Smooth muscle cell (in vitro differentiated cells): ENCODE results near the gene NDUFA6. TPM values are rescaled to one million over a fixed set of nuclear protein-coding genes. Genes with fewer than 3 reads are reported as not detected.
"Not testable (repeated sequence)": the region's sequence is repeated elsewhere in the genome, so short reads cannot be mapped to it uniquely, and the experiment has no call there.

Source experiments
- DNase-seq: peaks from one replicate; lab custom pipeline; 2025; ENCODE audit not compliant: unreplicated experiment; lab: John Stamatoyannopoulos, UW
- H2AFZ ChIP-seq: fragments of 200-600 bp; sonication (generic); 2 replicates; pipeline ENCODE4 v1.6.0; 2016; ENCODE audit warnings: antibody characterized with exemption, low read depth, mild to moderate bottlenecking
- H3F3A ChIP-seq: fragments of 200-600 bp; sonication (generic); 2 replicates; pipeline ENCODE4 v1.6.0; 2017; ENCODE audit warnings: antibody characterized with exemption, low read depth
- H3K27ac ChIP-seq: fragments of 200-600 bp; sonication (generic); 2 replicates; pipeline ENCODE4 v1.5.1; 2016; ENCODE audit warnings: low read depth, mild to moderate bottlenecking
- H3K27me3 ChIP-seq: fragments of 200-600 bp; sonication (generic); 2 replicates; pipeline ENCODE4 v1.6.1; 2016; ENCODE audit warnings: low read depth, mild to moderate bottlenecking
- H3K36me3 ChIP-seq: fragments of 200-600 bp; sonication (generic); 2 replicates; pipeline ENCODE4 v1.5.1; 2016; ENCODE audit warnings: low read depth
- H3K4me1 ChIP-seq: fragments of 200-600 bp; sonication (generic); 2 replicates; pipeline ENCODE4 v1.5.1; 2016; ENCODE audit warnings: low read depth
- H3K4me2 ChIP-seq: fragments of 200-600 bp; sonication (generic); 2 replicates; pipeline ENCODE4 v1.6.0; 2016; ENCODE audit warnings: mild to moderate bottlenecking
- H3K4me3 ChIP-seq: fragments of 200-600 bp; sonication (generic); 2 replicates; pipeline ENCODE4 v1.5.1; 2016; ENCODE audit warnings: mild to moderate bottlenecking
- H3K79me2 ChIP-seq: fragments of 200-600 bp; sonication (generic); 2 replicates; pipeline ENCODE4 v1.6.0; 2016; ENCODE audit warnings: low read depth, mild to moderate bottlenecking
- H3K9ac ChIP-seq: fragments of 200-600 bp; sonication (generic); 2 replicates; pipeline ENCODE4 v1.6.0; 2016; ENCODE audit warnings: low read depth
- H3K9me3 ChIP-seq: fragments of 200-600 bp; sonication (generic); replicated peaks from 2 replicates; pipeline ENCODE4 v1.5.1; 2016; ENCODE audit warnings: low read depth
- H4K20me1 ChIP-seq: fragments of 200-600 bp; sonication (generic); 2 replicates; pipeline ENCODE4 v1.6.0; 2016; ENCODE audit warnings: low read depth
- CTCF ChIP-seq: fragments of 200-600 bp; sonication (generic); IDR thresholded peaks from 2 replicates; pipeline ENCODE4 v1.5.1; 2017; ENCODE audit warnings: borderline replicate concordance, mild to moderate bottlenecking, antibody characterized with exemption; ENCODE audit not compliant: insufficient read depth, poor library complexity, severe bottlenecking
- WGBS: methylation state at CpG from one replicate; pipeline ENCODE4 v1.1.7; 2016; ENCODE audit warnings: low lambda C conversion rate; 5-methylcytosine and 5-hydroxymethylcytosine counted together
- polyA plus RNA-seq: library from polyadenylated mRNA; unstranded; fragments of >200 nt; fragmentation: Nextera tagmentation; extraction: Ambion mirVana; gene quantifications from 2 replicates; pipeline ENCODE4 v1.2.1, GENCODE V29; 2016
- total RNA-seq: library from RNA; depleted of rRNA; stranded (reverse); fragments of >200 nt; gene quantifications from 2 replicates; pipeline ENCODE4 v1.2.3, GENCODE V29; 2014

NDUFA6 gene
- total and polyA plus RNA-seq, 2 experiments from 2014 or later, result 114 to 264 TPM

DNA sequence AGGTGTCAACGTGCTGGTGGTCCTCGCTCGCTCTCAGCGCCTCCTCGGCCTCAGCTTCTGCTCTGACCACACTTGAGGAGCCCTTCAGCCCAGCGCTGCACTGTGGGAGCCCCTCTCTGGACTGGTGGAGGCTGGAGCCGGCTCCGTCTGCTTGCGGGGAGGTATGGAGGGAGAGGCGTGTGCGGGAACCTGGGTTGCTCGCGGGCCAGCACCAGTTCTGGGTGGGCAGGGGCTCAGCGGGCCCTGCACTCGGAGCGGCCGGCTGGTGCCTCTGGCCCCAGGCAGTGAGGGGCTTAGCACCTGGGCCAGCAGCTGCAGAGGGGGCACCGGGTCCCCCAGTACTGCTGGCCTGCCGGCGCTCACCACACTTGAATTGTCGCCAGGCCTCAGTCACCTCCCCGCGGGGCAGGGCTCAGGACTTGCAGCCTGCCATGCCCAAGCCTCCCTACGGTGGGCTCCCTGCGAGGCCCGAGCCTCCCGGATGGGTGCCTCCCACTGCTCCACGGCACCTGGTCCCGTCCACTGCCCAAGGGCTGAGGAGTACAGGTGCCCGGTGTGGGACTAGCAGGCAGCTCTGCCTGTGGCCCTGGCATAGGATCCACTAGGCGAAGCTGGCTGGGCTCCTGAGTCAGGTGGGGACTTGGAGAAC, 47.7 kb upstream of the NDUFA6 start:
- Histone ChIP-seq H3K4me1 (no peaks in the 10 kb centered on the region), H3K79me2 (no peaks in the 10 kb centered on the region), H4K20me1 (no peaks in the 10 kb centered on the region), H3K9ac (no peak overlapping the region), H3K36me3 (no peaks in the 10 kb centered on the region), H3K4me3 (no peak overlapping the region), H3K27me3 (no peaks in the 10 kb centered on the region), H3K4me2 (no peak overlapping the region), H3K27ac (no peak overlapping the region), H2AFZ (no peak overlapping the region), H3K9me3 (no peaks in the 10 kb centered on the region), H3F3A (no peaks in the 10 kb centered on the region)
- DNase-seq, result no peak
- 91% methylated on average over 31 of the region's 31 CpGs for WGBS
- TF ChIP-seq CTCF, result no peak

DNA sequence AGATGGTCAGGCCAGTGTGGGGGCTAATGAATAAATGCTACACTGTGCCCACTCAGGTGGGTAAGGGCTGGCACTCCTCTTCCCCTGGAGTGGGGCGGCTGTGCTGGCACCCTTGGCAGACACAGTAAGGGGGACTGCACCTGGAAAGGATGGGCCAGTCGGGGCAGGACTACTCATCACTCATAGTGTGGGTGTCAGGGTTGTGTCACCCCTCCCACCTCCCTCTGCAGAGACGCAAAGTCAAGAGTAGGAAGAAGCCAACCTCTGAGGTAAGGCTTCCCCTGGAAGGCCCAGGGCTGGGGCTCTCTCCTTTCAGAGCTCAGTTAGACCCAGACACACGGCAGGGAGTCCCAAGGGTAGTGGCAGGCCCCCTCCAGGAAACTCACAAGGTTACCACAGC, 45.1 kb upstream of the NDUFA6 start:
- not testable (repeated sequence) for H3K9me3 ChIP-seq, H3K27me3 ChIP-seq, H3K4me3 ChIP-seq, H3K9ac ChIP-seq, H2AFZ ChIP-seq, H3K79me2 ChIP-seq, H3F3A ChIP-seq, DNase-seq, H3K27ac ChIP-seq, H3K4me1 ChIP-seq, H3K4me2 ChIP-seq, H4K20me1 ChIP-seq, H3K36me3 ChIP-seq
- WGBS, result no CpG with 5 or more reads among the region's 4 CpGs

GRCh38 chr22:42134100-42135020, 43.8 kb upstream of the NDUFA6 start:
- Histone ChIP-seq H3K27ac (no peak overlapping the region), H3K27me3 (no peaks in the 10 kb centered on the region), H3K9me3 (no peaks in the 10 kb centered on the region), H3K9ac (no peak overlapping the region), H3K4me1 (no peaks in the 10 kb centered on the region), H2AFZ (no peak overlapping the region), H3K4me3 (no peak overlapping the region), H3K79me2 (no peaks in the 10 kb centered on the region), H3K4me2 (no peak overlapping the region), H3K36me3 (no peaks in the 10 kb centered on the region), H3F3A (no peaks in the 10 kb centered on the region), H4K20me1 (no peaks in the 10 kb centered on the region)
- no peak for TF ChIP-seq CTCF
- WGBS, result 93% methylated on average over 24 of the region's 24 CpGs
- no peak for DNase-seq

DNA sequence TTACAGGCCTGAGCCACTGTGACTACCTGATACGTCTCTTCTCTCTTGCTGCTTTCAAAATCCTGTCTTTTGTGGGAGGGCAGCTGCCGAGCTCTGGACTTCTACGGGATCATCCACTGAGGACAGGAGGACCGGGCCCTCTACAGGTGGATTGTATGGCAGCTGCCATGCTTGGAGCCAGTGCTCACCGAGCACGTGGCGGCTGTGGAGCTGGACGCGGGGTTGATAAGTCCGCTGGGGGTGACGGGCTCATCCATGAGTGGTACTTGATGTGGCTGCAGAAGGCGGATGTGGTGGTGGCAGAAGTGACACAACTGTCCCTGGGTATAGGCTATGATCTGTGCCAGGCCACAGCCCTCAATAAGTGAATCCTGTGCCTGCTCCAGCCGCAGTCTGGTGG, 41.9 kb upstream of the NDUFA6 start:
- DNase-seq, result no peak
- Histone ChIP-seq H4K20me1 (no peaks in the 10 kb centered on the region), H3K9me3 (no peaks in the 10 kb centered on the region), H3K9ac (no peak overlapping the region), H3K4me2 (no peak overlapping the region), H3K27me3 (no peaks in the 10 kb centered on the region), H3K27ac (no peak overlapping the region), H3K4me1 (no peaks in the 10 kb centered on the region), H3K79me2 (no peaks in the 10 kb centered on the region), H3F3A (no peaks in the 10 kb centered on the region), H3K36me3 (no peaks in the 10 kb centered on the region), H2AFZ (no peak overlapping the region), H3K4me3 (no peak overlapping the region)
- TF ChIP-seq CTCF, result no peak
- WGBS, result 81% methylated on average over 13 of the region's 13 CpGs
